Liver (tissue), 9 donors: ENCODE results near the gene RASSF9. TPM values are rescaled to one million over a fixed set of nuclear protein-coding genes. Genes with fewer than 3 reads are reported as not detected.
A peak's percentile ranks its signal among the peaks of the same experiment; 100 is the strongest.

Experiments
- DNase-seq: peaks from one replicate; pipeline ENCODE4 v3.0.0-alpha.2; 2017; ENCODE audit warnings: low spot score
- H3K27ac ChIP-seq, 2 donors: one replicate each; pipeline ENCODE4 v1.7.0; 2013; ENCODE audit warnings: inconsistent platforms in 2 of 2, low read length in 2 of 2, control low read depth in 1 of 2, low read depth in 1 of 2, mild to moderate bottlenecking in 1 of 2
- H3K27me3 ChIP-seq, 4 donors: one replicate each; pipeline versions ENCODE4 v1.6.1 to v1.7.0; 2013; ENCODE audit warnings: low read length in 3 of 4, inconsistent platforms in 1 of 4, mild to moderate bottlenecking in 1 of 4, moderate library complexity in 1 of 4; ENCODE audit not compliant: control insufficient read depth in 4 of 4, insufficient read depth in 4 of 4
- H3K36me3 ChIP-seq, 4 donors: one replicate each; pipeline versions ENCODE4 v1.6.1 to v1.7.0; 2013; ENCODE audit warnings: low read length in 3 of 4, mild to moderate bottlenecking in 3 of 4, low read depth in 1 of 4, moderate library complexity in 1 of 4; ENCODE audit not compliant: control insufficient read depth in 4 of 4, insufficient read depth in 3 of 4
- H3K4me1 ChIP-seq, 4 donors: one replicate each; pipeline versions ENCODE4 v1.6.1 to v1.7.0; 2013; ENCODE audit warnings: low read length in 3 of 4, mild to moderate bottlenecking in 3 of 4, moderate library complexity in 1 of 4; ENCODE audit not compliant: control insufficient read depth in 4 of 4, insufficient read depth in 4 of 4
- H3K4me3 ChIP-seq, 3 donors: one replicate each; pipeline versions ENCODE4 v1.6.1 to v1.7.0; 2013; ENCODE audit warnings: low read length in 3 of 3, control low read depth in 1 of 3, low read depth in 1 of 3, mild to moderate bottlenecking in 1 of 3
- H3K9ac ChIP-seq, 2 donors: one replicate each; pipeline ENCODE4 v1.7.0; 2013; ENCODE audit warnings: low read length in 2 of 2, mild to moderate bottlenecking in 2 of 2, moderate library complexity in 2 of 2, control low read depth in 1 of 2, low read depth in 1 of 2
- H3K9me3 ChIP-seq, 4 donors: one replicate each; pipeline versions ENCODE4 v1.6.1 to v1.7.0; 2013; ENCODE audit warnings: low read length in 3 of 4; ENCODE audit not compliant: control insufficient read depth in 4 of 4
- EGR1 ChIP-seq, 2 donors: IDR thresholded peaks; 2 replicates each; pipeline ENCODE4 v1.6.1; 2016 to 2018; ENCODE audit warnings: antibody characterized with exemption in 2 of 2, low read depth in 2 of 2
- FOXA1 ChIP-seq: IDR thresholded peaks from 2 replicates; pipeline ENCODE4 v1.6.1; 2016; ENCODE audit warnings: antibody characterized with exemption
- FOXA2 ChIP-seq: IDR thresholded peaks from 2 replicates; pipeline ENCODE4 v1.6.1; 2016; ENCODE audit warnings: antibody characterized with exemption
- GABPA ChIP-seq, 2 donors: IDR thresholded peaks in 1 of 2; conservative IDR thresholded peaks in 1 of 2; 2 replicates each; pipeline ENCODE4 v1.6.1; 2016; ENCODE audit warnings: antibody characterized with exemption in 2 of 2, mild to moderate bottlenecking in 1 of 2, moderate library complexity in 1 of 2
- HNF4A ChIP-seq, 2 donors: conservative IDR thresholded peaks; 2 replicates each; pipeline ENCODE4 v1.6.1; 2016; ENCODE audit warnings: antibody characterized with exemption in 2 of 2, mild to moderate bottlenecking in 2 of 2
- JUND ChIP-seq, 2 donors: IDR thresholded peaks; 2 replicates each; pipeline ENCODE4 v1.6.1; 2016; ENCODE audit warnings: antibody characterized with exemption in 2 of 2
- NR2F2 ChIP-seq: IDR thresholded peaks from 2 replicates; pipeline ENCODE4 v1.6.1; 2016; ENCODE audit warnings: antibody characterized with exemption
- RAD21 ChIP-seq, 2 donors: IDR thresholded peaks; 2 replicates each; pipeline ENCODE4 v1.6.1; 2016; ENCODE audit warnings: antibody characterized with exemption in 2 of 2, mild to moderate bottlenecking in 2 of 2
- RXRA ChIP-seq, 2 donors: IDR thresholded peaks; 2 replicates each; pipeline ENCODE4 v1.6.1; 2017 to 2018; ENCODE audit warnings: antibody characterized with exemption in 2 of 2, mild to moderate bottlenecking in 1 of 2
- SP1 ChIP-seq: IDR thresholded peaks from 2 replicates; pipeline ENCODE4 v1.6.1; 2018; ENCODE audit warnings: antibody characterized with exemption, mild to moderate bottlenecking
- TAF1 ChIP-seq: conservative IDR thresholded peaks from 2 replicates; pipeline ENCODE4 v1.6.1; 2016; ENCODE audit warnings: antibody characterized with exemption, mild to moderate bottlenecking
- YY1 ChIP-seq: IDR thresholded peaks from 2 replicates; pipeline ENCODE4 v1.6.1; 2016; ENCODE audit warnings: antibody characterized with exemption, mild to moderate bottlenecking
- WGBS: extraction: QIAGEN DNeasy Blood & Tissue Kit; methylation state at CpG from one replicate; pipeline ENCODE4 v1.1.7; 2013; 5-methylcytosine and 5-hydroxymethylcytosine counted together
- polyA plus RNA-seq, 2 donors: library from polyadenylated mRNA; stranded (reverse) in 1 of 2; unstranded in 1 of 2; fragments of 200-250 nt in 1 of 2; fragments of >200 nt in 1 of 2; fragmentation: Nextera tagmentation in 1 of 2; extraction: Ambion mirVana in 1 of 2; gene quantifications; one replicate each; pipeline versions ENCODE4 v1.2.1 to v1.2.3, GENCODE V29; 2013 to 2015
- total RNA-seq, 2 donors: library from RNA; depleted of rRNA; stranded (reverse); fragments of >200 nt; gene quantifications; one replicate each; pipeline ENCODE4 v1.2.3, GENCODE V29; 2014
- TF ChIP-seq, protein P1 (sequence below): IDR thresholded peaks from 2 replicates; pipeline ENCODE4 v1.6.1; 2016; ENCODE audit warnings: antibody characterized with exemption
- TF ChIP-seq, protein P2 (sequence below): IDR thresholded peaks from 2 replicates; pipeline ENCODE4 v1.6.1; 2016; ENCODE audit warnings: antibody characterized with exemption
- TF ChIP-seq, protein P3 (sequence below): fragments of 150-350 bp; IDR thresholded peaks from 2 replicates; pipeline ENCODE4 v1.5.1; 2017; ENCODE audit warnings: improper control_type of control experiment, low read depth, low read length; ENCODE audit not compliant: missing input control
- TF ChIP-seq, protein P4 (sequence below): IDR thresholded peaks from 2 replicates; pipeline ENCODE4 v1.6.1; 2016; ENCODE audit warnings: antibody characterized with exemption, mild to moderate bottlenecking
- TF ChIP-seq, protein P5 (sequence below): IDR thresholded peaks from 2 replicates; pipeline ENCODE4 v1.6.1; 2016; ENCODE audit warnings: antibody characterized with exemption
- donor health status: healthy.
- donor health status: healthy.
- donor health status: healthy.
- donor health status: healthy.
- donor health status: healthy.

The RASSF9 gene
- total and polyA plus RNA-seq, 4 donors = 0.33 to 1.0 (median 0.59) TPM

DNA sequence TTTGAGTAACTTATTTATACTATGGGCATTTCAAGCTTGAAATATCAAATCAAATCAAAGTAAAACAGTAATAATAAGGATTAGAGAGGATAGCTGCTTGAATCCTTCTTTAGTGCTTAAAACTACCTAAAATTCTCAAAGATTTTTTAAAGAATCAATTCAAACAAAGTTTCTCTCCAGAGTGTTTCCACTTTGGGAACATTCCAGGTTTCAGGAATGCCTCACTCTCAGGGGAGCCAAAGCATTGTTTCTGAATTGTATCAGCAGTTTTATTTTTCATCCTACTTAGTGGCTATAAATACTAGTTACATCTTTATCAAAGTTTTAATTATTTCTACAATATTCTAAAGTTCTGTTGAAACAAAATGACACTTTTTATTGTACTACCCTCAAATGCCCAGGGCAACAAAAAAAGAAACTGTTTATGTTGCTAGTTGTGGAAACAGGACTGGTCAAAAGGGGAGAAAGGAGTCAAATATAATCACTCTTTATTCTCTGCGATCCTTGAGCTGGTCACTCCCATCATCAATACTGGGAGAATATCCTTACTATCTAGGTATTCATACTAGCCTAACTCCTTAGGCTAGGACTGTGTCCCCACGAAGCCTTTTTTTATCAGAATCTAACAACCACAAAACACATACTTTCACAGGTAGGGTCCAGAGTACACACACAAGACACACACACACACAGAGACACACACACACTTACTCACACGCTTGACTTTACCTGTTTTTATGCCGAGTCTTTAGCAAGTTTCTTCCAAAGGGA is 598 bp downstream of the RASSF9 start (continued):
- TF ChIP-seq, protein P1, sequence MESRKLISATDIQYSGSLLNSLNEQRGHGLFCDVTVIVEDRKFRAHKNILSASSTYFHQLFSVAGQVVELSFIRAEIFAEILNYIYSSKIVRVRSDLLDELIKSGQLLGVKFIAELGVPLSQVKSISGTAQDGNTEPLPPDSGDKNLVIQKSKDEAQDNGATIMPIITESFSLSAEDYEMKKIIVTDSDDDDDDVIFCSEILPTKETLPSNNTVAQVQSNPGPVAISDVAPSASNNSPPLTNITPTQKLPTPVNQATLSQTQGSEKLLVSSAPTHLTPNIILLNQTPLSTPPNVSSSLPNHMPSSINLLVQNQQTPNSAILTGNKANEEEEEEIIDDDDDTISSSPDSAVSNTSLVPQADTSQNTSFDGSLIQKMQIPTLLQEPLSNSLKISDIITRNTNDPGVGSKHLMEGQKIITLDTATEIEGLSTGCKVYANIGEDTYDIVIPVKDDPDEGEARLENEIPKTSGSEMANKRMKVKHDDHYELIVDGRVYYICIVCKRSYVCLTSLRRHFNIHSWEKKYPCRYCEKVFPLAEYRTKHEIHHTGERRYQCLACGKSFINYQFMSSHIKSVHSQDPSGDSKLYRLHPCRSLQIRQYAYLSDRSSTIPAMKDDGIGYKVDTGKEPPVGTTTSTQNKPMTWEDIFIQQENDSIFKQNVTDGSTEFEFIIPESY = no peak

DNA sequence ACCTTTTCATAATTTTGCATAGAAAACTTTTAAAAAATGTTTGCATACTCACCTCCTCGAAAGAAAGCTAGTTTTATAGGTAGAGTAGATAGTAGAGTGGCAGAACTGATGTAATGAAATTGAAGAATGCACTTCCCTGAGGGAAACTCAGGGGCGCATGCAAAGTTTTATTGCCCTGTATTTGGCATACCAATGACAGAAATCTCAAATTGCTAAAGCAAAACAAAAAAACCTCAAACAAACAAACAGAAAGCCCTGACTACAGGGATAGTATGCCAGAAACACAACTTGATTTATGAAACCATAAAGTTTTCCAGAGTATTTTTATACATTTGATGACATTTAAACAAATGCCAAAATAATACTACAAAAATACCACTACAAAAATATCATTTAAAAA is 1.8 kb downstream of the RASSF9 start:
- H3K9me3 ChIP-seq = no peaks in the 10 kb centered on the region
- peak overlapping the region in 1 of 2 donors; percentile 63 for H3K9ac ChIP-seq
- H3K4me1 ChIP-seq = peaks cover 0 to 2% (median under 1%) of the 10 kb centered on the region in 4 donors
- no peak overlapping the region for H3K27ac ChIP-seq
- no peaks in the 10 kb centered on the region for H3K36me3 ChIP-seq
- H3K4me3 ChIP-seq = no peak overlapping the region
- TF ChIP-seq SP1 = no peak
- TF ChIP-seq RXRA (IDR thresholded peaks at IDR 0.05) = no peak
- TF ChIP-seq, protein P2, sequence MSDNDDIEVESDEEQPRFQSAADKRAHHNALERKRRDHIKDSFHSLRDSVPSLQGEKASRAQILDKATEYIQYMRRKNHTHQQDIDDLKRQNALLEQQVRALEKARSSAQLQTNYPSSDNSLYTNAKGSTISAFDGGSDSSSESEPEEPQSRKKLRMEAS = no peak
- TF ChIP-seq EGR1 (IDR thresholded peaks at IDR 0.05; ENCODE audit: low read depth in 2 of 2) = no peak
- TF ChIP-seq RAD21 (IDR thresholded peaks at IDR 0.05) = no peak
- no peak for TF ChIP-seq GABPA (IDR thresholded peaks at IDR 0.05 in 1 of 2, conservative IDR thresholded peaks at IDR 0.05 in 1 of 2)
- TF ChIP-seq, protein P3, sequence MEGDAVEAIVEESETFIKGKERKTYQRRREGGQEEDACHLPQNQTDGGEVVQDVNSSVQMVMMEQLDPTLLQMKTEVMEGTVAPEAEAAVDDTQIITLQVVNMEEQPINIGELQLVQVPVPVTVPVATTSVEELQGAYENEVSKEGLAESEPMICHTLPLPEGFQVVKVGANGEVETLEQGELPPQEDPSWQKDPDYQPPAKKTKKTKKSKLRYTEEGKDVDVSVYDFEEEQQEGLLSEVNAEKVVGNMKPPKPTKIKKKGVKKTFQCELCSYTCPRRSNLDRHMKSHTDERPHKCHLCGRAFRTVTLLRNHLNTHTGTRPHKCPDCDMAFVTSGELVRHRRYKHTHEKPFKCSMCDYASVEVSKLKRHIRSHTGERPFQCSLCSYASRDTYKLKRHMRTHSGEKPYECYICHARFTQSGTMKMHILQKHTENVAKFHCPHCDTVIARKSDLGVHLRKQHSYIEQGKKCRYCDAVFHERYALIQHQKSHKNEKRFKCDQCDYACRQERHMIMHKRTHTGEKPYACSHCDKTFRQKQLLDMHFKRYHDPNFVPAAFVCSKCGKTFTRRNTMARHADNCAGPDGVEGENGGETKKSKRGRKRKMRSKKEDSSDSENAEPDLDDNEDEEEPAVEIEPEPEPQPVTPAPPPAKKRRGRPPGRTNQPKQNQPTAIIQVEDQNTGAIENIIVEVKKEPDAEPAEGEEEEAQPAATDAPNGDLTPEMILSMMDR = no peak
- TF ChIP-seq YY1 = no peak
- 51% methylated on average over 2 of the region's 2 CpGs for WGBS
- no peak for DNase-seq
- H3K27me3 ChIP-seq = peaks cover 0 to 5% (median 0%) of the 10 kb centered on the region in 4 donors

DNA sequence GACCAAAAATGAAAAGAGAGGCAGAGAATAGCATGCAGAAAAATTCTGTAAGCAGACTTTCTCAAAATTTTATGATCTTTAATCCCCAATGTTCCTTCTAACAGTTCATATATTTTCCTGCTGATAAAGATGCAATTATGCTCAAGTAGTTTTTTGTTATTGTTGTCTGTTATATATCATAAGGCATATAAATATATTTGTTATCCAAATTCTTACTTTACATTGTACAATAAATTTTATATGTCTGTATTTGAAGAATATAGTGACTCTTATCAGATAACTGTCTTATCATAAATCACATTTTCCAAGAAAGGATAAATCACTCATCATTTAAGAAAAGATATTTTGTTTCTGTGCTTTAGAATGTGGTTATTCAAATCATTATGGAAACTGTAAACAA is 2.6 kb downstream of the RASSF9 start:
- no peak overlapping the region for H3K9ac ChIP-seq
- no peak overlapping the region for H3K4me3 ChIP-seq
- H3K36me3 ChIP-seq = no peaks in the 10 kb centered on the region
- DNase-seq = no peak
- H3K9me3 ChIP-seq = no peaks in the 10 kb centered on the region
- no peak for TF ChIP-seq GABPA (IDR thresholded peaks at IDR 0.05 in 1 of 2, conservative IDR thresholded peaks at IDR 0.05 in 1 of 2)
- no peak for TF ChIP-seq JUND (IDR thresholded peaks at IDR 0.05)
- no peak for TF ChIP-seq TAF1
- TF ChIP-seq, protein P1 = no peak
- TF ChIP-seq, protein P4, sequence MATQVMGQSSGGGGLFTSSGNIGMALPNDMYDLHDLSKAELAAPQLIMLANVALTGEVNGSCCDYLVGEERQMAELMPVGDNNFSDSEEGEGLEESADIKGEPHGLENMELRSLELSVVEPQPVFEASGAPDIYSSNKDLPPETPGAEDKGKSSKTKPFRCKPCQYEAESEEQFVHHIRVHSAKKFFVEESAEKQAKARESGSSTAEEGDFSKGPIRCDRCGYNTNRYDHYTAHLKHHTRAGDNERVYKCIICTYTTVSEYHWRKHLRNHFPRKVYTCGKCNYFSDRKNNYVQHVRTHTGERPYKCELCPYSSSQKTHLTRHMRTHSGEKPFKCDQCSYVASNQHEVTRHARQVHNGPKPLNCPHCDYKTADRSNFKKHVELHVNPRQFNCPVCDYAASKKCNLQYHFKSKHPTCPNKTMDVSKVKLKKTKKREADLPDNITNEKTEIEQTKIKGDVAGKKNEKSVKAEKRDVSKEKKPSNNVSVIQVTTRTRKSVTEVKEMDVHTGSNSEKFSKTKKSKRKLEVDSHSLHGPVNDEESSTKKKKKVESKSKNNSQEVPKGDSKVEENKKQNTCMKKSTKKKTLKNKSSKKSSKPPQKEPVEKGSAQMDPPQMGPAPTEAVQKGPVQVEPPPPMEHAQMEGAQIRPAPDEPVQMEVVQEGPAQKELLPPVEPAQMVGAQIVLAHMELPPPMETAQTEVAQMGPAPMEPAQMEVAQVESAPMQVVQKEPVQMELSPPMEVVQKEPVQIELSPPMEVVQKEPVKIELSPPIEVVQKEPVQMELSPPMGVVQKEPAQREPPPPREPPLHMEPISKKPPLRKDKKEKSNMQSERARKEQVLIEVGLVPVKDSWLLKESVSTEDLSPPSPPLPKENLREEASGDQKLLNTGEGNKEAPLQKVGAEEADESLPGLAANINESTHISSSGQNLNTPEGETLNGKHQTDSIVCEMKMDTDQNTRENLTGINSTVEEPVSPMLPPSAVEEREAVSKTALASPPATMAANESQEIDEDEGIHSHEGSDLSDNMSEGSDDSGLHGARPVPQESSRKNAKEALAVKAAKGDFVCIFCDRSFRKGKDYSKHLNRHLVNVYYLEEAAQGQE = no peak
- TF ChIP-seq, protein P5, sequence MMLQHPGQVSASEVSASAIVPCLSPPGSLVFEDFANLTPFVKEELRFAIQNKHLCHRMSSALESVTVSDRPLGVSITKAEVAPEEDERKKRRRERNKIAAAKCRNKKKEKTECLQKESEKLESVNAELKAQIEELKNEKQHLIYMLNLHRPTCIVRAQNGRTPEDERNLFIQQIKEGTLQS = no peak
- TF ChIP-seq YY1 = no peak
- no peak for TF ChIP-seq FOXA1
- no peak for TF ChIP-seq NR2F2
- no peak for TF ChIP-seq HNF4A (conservative IDR thresholded peaks at IDR 0.05)
- no peak for TF ChIP-seq FOXA2
- no peak for TF ChIP-seq RXRA (IDR thresholded peaks at IDR 0.05)
- no peak for TF ChIP-seq SP1
- TF ChIP-seq EGR1 (IDR thresholded peaks at IDR 0.05; ENCODE audit: low read depth in 2 of 2) = no peak
- peaks cover 0 to 5% (median 0%) of the 10 kb centered on the region in 4 donors for H3K27me3 ChIP-seq
- peaks cover 0 to 2% (median under 1%) of the 10 kb centered on the region in 4 donors for H3K4me1 ChIP-seq
- H3K27ac ChIP-seq = no peak overlapping the region
